CD4-positive, alpha-beta T cell treated with Interleukin-12 subunit alpha and Interleukin-12 subunit beta, for 1 hour (primary cell): Measurements from ENCODE around the gene CLCNKA.
"Not testable (repeated sequence)": the region's sequence is repeated elsewhere in the genome, so short reads cannot be mapped to it uniquely, and the experiment has no call there.

Experiments
- DNase-seq: peaks from one replicate; pipeline ENCODE4 v3.0.0-alpha.2; 2020

Gene CLCNKA

GRCh38 chr1:15998929-15999328, 22.9 kb upstream of the CLCNKA start:
- no peak for DNase-seq

GRCh38 chr1:16001274-16001673, 20.6 kb upstream of the CLCNKA start:
- DNase-seq, result not testable (repeated sequence)

GRCh38 chr1:16005597-16005996, 16.2 kb upstream of the CLCNKA start:
- no peak for DNase-seq

- DNase-seq, result no peak
Observed at GRCh38 chr1:16006010-16006409, 15.8 kb upstream of the CLCNKA start.

- no peak for DNase-seq
Observed at GRCh38 chr1:16006552-16007485, 15.0 kb upstream of the CLCNKA start.

GRCh38 chr1:16007671-16008341, 14.0 kb upstream of the CLCNKA start:
- no peak for DNase-seq

- peak; percentile 71 for DNase-seq
Observed at GRCh38 chr1:16009030-16009460, 12.8 kb upstream of the CLCNKA start.

GRCh38 chr1:16009678-16010077, 12.2 kb upstream of the CLCNKA start:
- DNase-seq, result no peak

GRCh38 chr1:16010837-16011236, 11.0 kb upstream of the CLCNKA start:
- no peak for DNase-seq

- no peak for DNase-seq
Observed at GRCh38 chr1:16011936-16012589, 9.8 kb upstream of the CLCNKA start.

GRCh38 chr1:16012590-16013219, 9.1 kb upstream of the CLCNKA start:
- no peak for DNase-seq

- DNase-seq, result peak; percentile 24
Observed at GRCh38 chr1:16013220-16013907, 8.5 kb upstream of the CLCNKA start.

- DNase-seq, result no peak
Observed at GRCh38 chr1:16013908-16014258, 8.0 kb upstream of the CLCNKA start.

GRCh38 chr1:16014509-16015482, 7.0 kb upstream of the CLCNKA start:
- DNase-seq, result no peak

- no peak for DNase-seq
Observed at GRCh38 chr1:16015491-16015890, 6.3 kb upstream of the CLCNKA start.

GRCh38 chr1:16015960-16016901, 5.6 kb upstream of the CLCNKA start:
- DNase-seq, result no peak

- no peak for DNase-seq
Observed at GRCh38 chr1:16017076-16017460, 4.8 kb upstream of the CLCNKA start.

GRCh38 chr1:16017461-16018303, 4.2 kb upstream of the CLCNKA start, which contains the start of gene HSPB7:
Gene HSPB7, minus strand, starts transcription at chr1:16018043. Its CDS starts 80 bp downstream, at chr1:16017963.
- no peak for DNase-seq

GRCh38 chr1:16018308-16018707, 3.5 kb upstream of the CLCNKA start:
- DNase-seq, result no peak
